HL-60 (cell line): ENCODE results near the gene MATK.

ENCODE experiments used
- CTCF ChIP-seq: IDR thresholded peaks from one replicate; pipeline ENCODE4 v1.5.1; 2011; ENCODE audit warnings: low read length, control low read depth, inconsistent platforms; ENCODE audit not compliant: insufficient read depth
- GABPA ChIP-seq: IDR thresholded peaks from 2 replicates; pipeline ENCODE4 v1.6.1; 2012; ENCODE audit warnings: low read depth
- POLR2AphosphoS5 ChIP-seq: IDR thresholded peaks from 2 replicates; pipeline ENCODE4 v1.6.1; 2012; ENCODE audit warnings: low read depth

- no peak for TF ChIP-seq CTCF
- TF ChIP-seq POLR2AphosphoS5, result no peak
- no peak for TF ChIP-seq GABPA
Observed at GRCh38 chr19:3821156-3821555, 35.0 kb upstream of the MATK start.
